Bone marrow (tissue), 2 donors: ENCODE measurements around the gene LCORL.
A peak's percentile ranks its signal among the peaks of the same experiment; 100 is the strongest.
"Not testable (repeated sequence)": the region's sequence is repeated elsewhere in the genome, so short reads cannot be mapped to it uniquely, and the experiment has no call there.

Source experiments
- DNase-seq, 2 donors: peaks; one replicate each; lab custom pipeline; 2025; lab: John Stamatoyannopoulos, UW

LCORL gene

GRCh38 chr4:17851959-17852358 is 169.6 kb downstream of the LCORL start:
- no peak for DNase-seq

GRCh38 chr4:17850295-17850694 is 171.3 kb downstream of the LCORL start:
- DNase-seq = not testable (repeated sequence)

DNA sequence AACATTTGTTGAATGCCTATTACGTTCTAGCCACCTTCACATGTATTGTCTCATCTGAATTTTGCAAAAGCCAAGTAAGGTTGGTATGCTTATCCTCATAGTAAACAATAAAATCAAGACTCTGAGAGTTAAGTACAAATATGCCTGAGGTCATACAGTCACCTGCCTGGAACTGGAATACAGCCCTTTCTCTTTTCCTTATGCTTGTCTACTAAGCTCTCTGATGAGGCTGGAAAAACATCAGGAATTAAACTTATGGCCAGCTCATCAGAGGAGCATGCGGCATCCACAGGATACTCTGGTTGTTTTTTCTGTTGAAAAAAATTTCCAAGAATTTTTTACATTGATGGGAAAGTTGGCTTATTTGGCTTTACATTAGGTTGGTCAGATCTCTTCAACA is 175.3 kb downstream of the LCORL start:
- DNase-seq = no peak

DNA sequence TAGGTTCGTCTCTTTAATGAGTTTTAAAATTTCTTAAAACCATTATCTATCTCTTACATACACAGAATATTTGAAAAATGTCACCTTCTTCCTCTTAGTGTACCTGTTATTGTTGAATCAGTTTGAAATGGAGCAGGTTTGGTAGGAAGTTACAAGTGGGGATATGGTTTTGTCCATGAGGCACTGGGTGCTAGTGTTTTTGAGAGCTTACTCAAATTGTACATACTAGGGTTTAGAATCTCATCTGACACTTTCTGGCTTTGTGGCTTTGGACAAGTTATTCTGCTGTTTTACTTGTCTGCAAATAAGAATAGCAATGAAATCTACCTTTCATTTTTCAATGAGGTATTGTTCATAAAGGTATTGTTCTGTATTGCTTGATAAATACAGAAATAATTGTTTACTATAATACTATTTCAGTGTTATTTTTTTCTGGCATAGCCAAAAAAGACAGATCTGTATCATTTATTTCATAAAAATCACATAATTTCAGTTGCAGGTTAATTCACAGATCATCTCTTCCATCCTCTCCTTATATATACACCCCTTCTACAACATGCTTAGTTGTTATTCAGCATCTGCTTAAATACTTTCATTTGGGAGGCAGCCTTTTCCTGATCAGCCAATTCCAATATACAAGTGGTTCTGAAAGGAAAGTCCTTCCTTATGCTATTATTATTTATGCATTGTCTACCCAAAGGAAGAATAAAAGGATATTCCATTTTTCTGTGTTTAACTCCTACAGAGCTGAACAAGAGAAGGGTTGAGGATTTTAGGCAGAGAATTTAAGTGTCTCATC is 197.5 kb downstream of the LCORL start:
- DNase-seq = no peak

GRCh38 chr4:17817027-17817426 is 204.5 kb downstream of the LCORL start:
- DNase-seq = peak in 1 of 2 donors; percentile 44

DNA sequence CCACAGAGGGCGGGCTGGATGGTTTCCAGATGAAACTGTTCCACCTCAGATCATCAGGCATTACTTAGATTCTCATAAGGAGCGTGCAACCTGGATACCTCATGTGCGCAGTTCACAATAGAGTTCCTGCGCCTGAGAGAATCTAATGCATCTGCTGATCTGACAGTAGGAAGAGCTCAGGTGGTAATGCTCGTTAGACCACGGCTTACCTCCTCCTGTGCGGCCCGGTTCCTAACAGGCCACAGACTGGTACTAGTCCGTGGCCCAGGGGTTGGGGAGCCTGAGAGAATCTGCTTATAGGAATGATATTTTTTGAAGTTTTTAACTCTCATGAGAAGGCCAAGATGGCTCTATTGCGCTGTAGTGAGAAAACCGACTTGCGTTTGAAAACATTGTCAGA is 205.4 kb downstream of the LCORL start:
- DNase-seq = no peak

DNA sequence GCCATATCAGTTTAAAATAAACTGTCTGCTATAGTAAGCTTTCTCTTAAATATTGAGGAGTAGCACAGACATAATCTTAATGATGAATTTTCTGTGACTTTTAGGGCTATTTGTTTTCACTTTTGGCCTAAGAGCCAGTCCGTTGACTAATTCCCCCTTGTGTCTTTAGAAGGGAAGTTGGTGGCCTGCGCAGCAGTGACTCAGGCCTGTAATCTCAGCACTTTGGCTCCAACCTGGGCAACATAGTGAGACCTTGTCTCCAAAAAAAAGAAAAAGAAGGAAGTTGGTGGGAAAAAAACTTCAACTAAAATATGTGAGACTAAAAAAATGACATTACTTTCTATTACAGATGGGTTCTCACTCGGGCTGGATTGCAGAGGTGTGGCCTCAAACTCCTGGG is 207.4 kb downstream of the LCORL start:
- DNase-seq = peak in 1 of 2 donors; percentile 53

- DNase-seq = no peak
These were observed 208.8 kb downstream of the LCORL start for GRCh38 chr4:17812801-17813200.

DNA sequence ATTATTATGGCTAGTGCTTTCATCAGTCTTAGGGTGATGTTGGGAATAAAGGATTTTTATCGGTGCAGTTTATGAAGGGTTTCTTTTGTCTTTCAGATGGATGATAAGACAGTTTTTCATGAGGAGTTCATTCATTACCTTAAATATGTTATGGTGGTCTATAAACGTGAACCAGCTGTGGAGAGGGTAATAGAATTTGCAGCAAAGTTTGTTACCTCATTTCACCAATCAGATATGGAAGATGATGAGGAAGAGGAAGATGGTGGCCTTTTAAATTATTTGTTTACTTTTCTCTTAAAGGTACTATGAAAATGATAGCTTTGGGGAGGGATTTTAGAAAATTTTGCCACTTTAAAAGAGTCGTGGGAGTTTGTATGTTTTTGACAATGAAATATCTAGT is 209.4 kb downstream of the LCORL start:
- DNase-seq = no peak

- peak in 1 of 2 donors; percentile 47 for DNase-seq
These were observed 210.4 kb downstream of the LCORL start for GRCh38 chr4:17811078-17811603.

- DNase-seq = peak; percentile 93 to 99
These were observed 211.1 kb downstream of the LCORL start, which contains the start of the genes DCAF16 and NCAPG for GRCh38 chr4:17810260-17811077. Gene DCAF16, minus strand, starts transcription at chr4:17810757. Its CDS starts 6,616 bp downstream, at chr4:17804141. Gene NCAPG, plus strand, starts transcription at chr4:17810979. Its CDS starts 99 bp downstream, at chr4:17811078.

- DNase-seq = no peak
These were observed 211.9 kb downstream of the LCORL start for GRCh38 chr4:17809667-17810066.

- no peak for DNase-seq
These were observed 214.1 kb downstream of the LCORL start for GRCh38 chr4:17807446-17807845.

DNA sequence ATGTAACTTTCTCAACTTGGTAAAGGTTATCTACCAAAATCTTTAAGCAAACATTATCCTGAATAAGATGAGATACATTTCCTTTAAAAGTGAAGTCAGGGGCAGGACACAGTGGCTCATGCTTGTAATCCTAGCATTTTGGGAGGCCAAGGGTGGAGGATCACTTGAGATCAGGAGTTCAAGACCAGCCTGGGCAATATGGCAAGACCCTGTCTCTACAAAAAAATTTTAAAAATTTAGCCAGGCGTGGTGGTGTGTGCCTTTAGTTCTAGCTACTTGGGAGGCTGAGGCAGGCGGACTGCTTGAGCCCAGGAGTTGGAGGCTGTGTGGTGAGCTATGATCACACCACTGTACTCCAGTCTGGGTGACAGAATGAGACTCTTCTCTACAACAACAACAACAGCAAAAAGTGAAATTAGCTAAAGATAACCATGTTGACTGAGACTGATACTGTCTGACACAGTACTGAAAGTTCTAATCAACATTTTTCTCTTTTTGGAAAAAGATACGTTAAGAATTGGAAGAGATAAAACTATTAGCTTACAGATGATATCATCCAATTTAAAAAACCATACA is 215.9 kb downstream of the LCORL start:
- DNase-seq = no peak

- DNase-seq = no peak
These were observed 223.7 kb downstream of the LCORL start for GRCh38 chr4:17797808-17798207.

DNA sequence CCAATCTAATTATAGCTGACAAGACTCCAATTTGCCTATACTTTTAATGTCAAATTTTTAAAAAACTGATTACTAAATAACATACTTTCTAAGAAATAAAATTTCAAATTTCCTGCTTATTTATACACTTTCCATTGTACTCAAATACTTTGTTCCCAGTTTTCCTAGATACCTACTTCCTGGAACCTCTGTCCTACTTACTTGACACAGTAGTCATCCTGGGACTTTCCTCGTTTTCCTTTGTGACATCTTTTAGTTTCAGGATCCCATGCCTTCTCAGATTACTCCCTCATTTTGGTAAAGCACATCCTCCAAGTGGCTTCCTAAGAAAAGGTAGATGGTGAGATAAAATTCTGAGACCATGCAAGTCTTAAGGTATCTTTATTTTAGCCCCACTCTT is 226.8 kb downstream of the LCORL start:
- DNase-seq = no peak
